CD4-positive, alpha-beta T cell treated with Interleukin-17A for 4 hours (primary cell): Measurements from ENCODE around the gene PNMA8C.
"Not testable (repeated sequence)": the region's sequence is repeated elsewhere in the genome, so short reads cannot be mapped to it uniquely, and the experiment has no call there.

Source experiments
- DNase-seq: peaks from one replicate; pipeline ENCODE4 v3.0.0-alpha.2; 2020; ENCODE audit warnings: mixed read lengths

Gene PNMA8C

GRCh38 chr19:46388311-46389095, 40.2 kb downstream of the PNMA8C start:
- DNase-seq = no peak

- no peak for DNase-seq
Measured at GRCh38 chr19:46387713-46388130, 41.0 kb downstream of the PNMA8C start.

- DNase-seq = no peak
Measured at GRCh38 chr19:46386996-46387712, 41.6 kb downstream of the PNMA8C start.

- DNase-seq = no peak
Measured at GRCh38 chr19:46386151-46386550, 42.6 kb downstream of the PNMA8C start.

- DNase-seq = no peak
Measured at GRCh38 chr19:46385636-46386035, 43.1 kb downstream of the PNMA8C start.

- DNase-seq = no peak
Measured at GRCh38 chr19:46384396-46384795, 44.3 kb downstream of the PNMA8C start.

- DNase-seq = no peak
Measured at GRCh38 chr19:46383846-46384245, 44.9 kb downstream of the PNMA8C start.

- no peak for DNase-seq
Measured at GRCh38 chr19:46383171-46383815, 45.4 kb downstream of the PNMA8C start.

GRCh38 chr19:46381756-46382345, 46.9 kb downstream of the PNMA8C start:
- no peak for DNase-seq

- DNase-seq = no peak
Measured at GRCh38 chr19:46381346-46381745, 47.4 kb downstream of the PNMA8C start.

GRCh38 chr19:46380690-46381089, 48.0 kb downstream of the PNMA8C start:
- no peak for DNase-seq

GRCh38 chr19:46378268-46378667, 50.5 kb downstream of the PNMA8C start:
- DNase-seq = no peak

- no peak for DNase-seq
Measured at GRCh38 chr19:46376241-46377153, 52.2 kb downstream of the PNMA8C start.

- not testable (repeated sequence) for DNase-seq
Measured at GRCh38 chr19:46375476-46376067, 53.2 kb downstream of the PNMA8C start.
